Activated T-helper 1 cell treated with anti-CD3 and anti-CD28 coated beads, Interleukin-12 subunit alpha, Interleukin-12 subunit beta, Interleukin-2, Interleukin-4 antibody, amounts not matched to agents 30 ng/mL and 10 ng/mL and 1 ng/mL, durations not matched to agents 14 hours and 24 hours and 36 hours (primary cell): ENCODE results near the gene DNLZ. TPM values are rescaled to one million over a fixed set of nuclear protein-coding genes. Genes with fewer than 3 reads are reported as not detected.
"Not testable (repeated sequence)": the region's sequence is repeated elsewhere in the genome, so short reads cannot be mapped to it uniquely, and the experiment has no call there.

Experiments used
- DNase-seq: peaks from one replicate; pipeline ENCODE4 v3.0.0; 2021; ENCODE audit warnings: low spot score
- H3K27ac Mint-ChIP-seq: one replicate; pipeline ENCODE4 v1.8.0; 2021; ENCODE audit warnings: mild to moderate bottlenecking, mixed read lengths
- H3K27me3 Mint-ChIP-seq: one replicate; pipeline ENCODE4 v1.8.0; 2022; ENCODE audit warnings: mild to moderate bottlenecking, moderate library complexity, mixed read lengths; ENCODE audit not compliant: insufficient read depth
- H3K36me3 Mint-ChIP-seq: one replicate; pipeline ENCODE4 v1.8.0; 2021; ENCODE audit warnings: low read depth, mixed read lengths
- H3K4me1 Mint-ChIP-seq: one replicate; pipeline ENCODE4 v1.8.0; 2021; ENCODE audit warnings: low read depth, mixed read lengths
- H3K4me3 Mint-ChIP-seq: one replicate; pipeline ENCODE4 v1.8.0; 2021; ENCODE audit warnings: mild to moderate bottlenecking, moderate library complexity, mixed read lengths
- H3K9me3 Mint-ChIP-seq: one replicate; pipeline ENCODE4 v1.8.0; 2021; ENCODE audit warnings: mixed read lengths
- intact Hi-C: fragments of 100-400 bp; cut with micrococcal nuclease; formaldehyde crosslinking; loops from one replicate; pipeline ENCODE4 v1.15.1; 2024
- total RNA-seq: library from RNA; stranded (reverse); gene quantifications from 2 replicates; pipeline ENCODE4 v1.2.3, GENCODE V29; 2022

The DNLZ gene
- total RNA-seq, 1 donor from 2014 or later: 35.2 TPM

DNA sequence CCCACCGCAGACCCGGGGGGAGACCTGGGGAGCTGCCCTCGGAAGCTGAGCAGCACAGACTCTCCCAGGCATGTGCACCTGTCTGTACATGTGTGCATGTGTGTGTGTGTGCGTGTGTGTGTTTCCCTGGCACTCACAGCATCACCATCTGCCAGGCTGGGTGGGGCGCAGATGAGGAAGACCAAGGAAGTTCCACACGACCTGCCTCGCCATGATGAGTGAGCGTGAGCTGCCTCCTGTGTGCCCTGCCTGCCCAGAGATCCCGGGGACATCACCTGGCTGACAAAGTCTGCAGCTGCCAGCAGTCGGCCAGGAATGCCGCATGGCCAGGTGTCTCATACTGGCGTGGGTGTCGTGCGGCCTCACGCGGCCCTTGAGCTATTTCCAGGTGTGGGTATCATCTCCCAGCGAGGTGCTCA is 40.2 kb downstream of the DNLZ start:
- peaks cover 7% of the 10 kb centered on the region for H3K27me3 Mint-ChIP-seq
- no peaks in the 10 kb centered on the region for H3K9me3 Mint-ChIP-seq
- H3K4me1 Mint-ChIP-seq: no peaks in the 10 kb centered on the region
- H3K4me3 Mint-ChIP-seq: no peak overlapping the region
- H3K36me3 Mint-ChIP-seq: no peaks in the 10 kb centered on the region
- no peak overlapping the region for H3K27ac Mint-ChIP-seq
- DNase-seq: no peak
- intact Hi-C loops: no loop called here

DNA sequence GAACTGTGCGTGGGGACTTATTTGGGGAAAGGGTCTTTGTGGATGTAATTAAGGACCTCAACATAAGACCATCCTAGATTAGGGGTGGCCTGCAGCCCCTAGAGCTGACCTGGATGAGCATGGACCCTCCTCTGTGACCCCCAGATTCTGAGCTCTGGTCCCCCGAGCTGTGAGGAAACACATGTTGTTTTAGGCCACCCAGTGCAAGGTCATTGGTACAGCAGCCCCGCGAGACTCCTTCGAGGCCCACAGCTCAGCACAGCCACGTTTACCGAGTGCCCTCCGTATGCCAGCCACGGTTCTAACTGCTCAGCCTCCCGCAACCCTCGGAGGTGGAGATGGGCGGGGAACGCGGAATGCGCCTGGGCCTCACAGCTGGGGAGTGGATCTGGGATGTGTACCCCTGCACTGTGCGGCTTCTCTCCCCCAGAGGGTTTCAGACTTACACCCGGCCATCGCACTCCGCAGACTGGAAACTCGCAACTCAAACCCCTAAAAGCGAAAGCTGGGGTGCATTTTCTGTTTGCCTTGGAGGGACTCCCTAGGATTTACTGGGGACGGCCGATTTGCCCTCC is 40.7 kb downstream of the DNLZ start:
- Mint-ChIP-seq H3K27me3 (peaks cover 7% of the 10 kb centered on the region), H3K27ac (no peak overlapping the region), H3K4me3 (no peak overlapping the region), H3K9me3 (no peaks in the 10 kb centered on the region), H3K4me1 (no peaks in the 10 kb centered on the region), H3K36me3 (no peaks in the 10 kb centered on the region)
- intact Hi-C loops: no loop called here
- DNase-seq: no peak

DNA sequence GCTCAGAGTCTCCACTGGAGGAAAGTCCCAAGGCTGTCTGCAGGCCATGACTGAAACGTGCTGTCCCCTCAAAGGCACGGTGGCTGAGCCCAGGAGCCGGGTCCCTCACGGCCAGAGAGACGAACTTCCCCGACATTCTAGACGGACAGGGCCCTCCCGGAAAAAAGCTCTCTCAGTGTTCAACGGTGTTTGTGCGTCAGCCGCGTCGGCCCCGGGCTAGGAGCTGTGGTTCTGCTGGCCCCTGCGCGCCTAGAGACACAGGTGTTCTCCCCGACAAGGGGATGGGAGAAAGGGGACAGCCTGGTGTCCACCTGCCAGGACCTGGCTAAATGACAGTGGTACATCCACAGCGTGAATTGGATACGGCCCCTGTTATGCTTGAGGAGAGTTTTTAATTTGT is 42.0 kb downstream of the DNLZ start:
- intact Hi-C loops: no loop called here
- Mint-ChIP-seq H3K4me1 (no peaks in the 10 kb centered on the region), H3K27ac (no peak overlapping the region), H3K4me3 (no peak overlapping the region), H3K36me3 (no peaks in the 10 kb centered on the region), H3K9me3 (no peaks in the 10 kb centered on the region), H3K27me3 (peaks cover 9% of the 10 kb centered on the region)
- no peak for DNase-seq

DNA sequence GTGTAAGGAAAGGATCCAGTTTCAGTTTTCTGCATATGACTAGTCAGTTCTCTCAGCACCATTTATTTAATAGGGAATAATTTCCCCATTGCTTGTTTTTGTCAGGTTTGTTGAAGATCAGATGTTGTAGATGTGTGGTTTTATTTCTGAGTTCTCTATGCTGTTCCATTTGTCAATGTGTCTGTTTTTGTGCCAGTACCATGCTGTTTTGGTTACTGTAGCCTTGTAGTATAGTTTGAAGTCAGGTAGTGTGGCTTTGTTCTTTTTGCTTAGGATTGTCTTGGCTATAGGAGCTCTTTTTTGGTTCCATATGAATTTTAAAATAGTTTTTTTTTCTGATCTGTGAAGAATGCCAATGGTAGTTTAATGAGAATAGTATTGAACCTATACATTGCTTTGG is 42.6 kb downstream of the DNLZ start:
- H3K27me3 Mint-ChIP-seq, DNase-seq, H3K4me3 Mint-ChIP-seq, H3K36me3 Mint-ChIP-seq, H3K27ac Mint-ChIP-seq, intact Hi-C loops, H3K9me3 Mint-ChIP-seq, H3K4me1 Mint-ChIP-seq: not testable (repeated sequence)

DNA sequence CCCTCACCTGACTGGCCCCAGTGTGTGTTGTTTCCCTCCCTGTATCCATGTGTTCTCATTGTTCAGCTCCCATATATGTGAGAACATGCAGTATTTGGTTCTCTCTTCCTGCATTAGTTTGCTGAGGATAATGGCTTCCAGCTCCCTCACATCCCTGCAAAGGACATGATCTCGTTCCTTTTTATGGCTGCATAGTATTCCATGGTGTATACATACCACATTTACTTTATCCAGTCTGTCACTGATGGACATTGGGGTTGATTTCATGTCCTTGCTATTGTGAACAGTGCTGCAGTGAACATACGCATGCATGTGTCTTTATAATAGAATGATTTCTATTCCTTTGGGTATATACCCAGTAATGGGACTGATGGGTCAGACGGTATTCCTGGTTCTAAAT is 43.6 kb downstream of the DNLZ start:
- H3K9me3 Mint-ChIP-seq: peaks cover 13% of the 10 kb centered on the region

GRCh38 chr9:136319244-136319643 is 44.3 kb downstream of the DNLZ start:
- H3K36me3 Mint-ChIP-seq, DNase-seq, H3K4me1 Mint-ChIP-seq, H3K27ac Mint-ChIP-seq, H3K4me3 Mint-ChIP-seq, intact Hi-C loops: not testable (repeated sequence)
- Mint-ChIP-seq H3K9me3 (peaks cover 20% of the 10 kb centered on the region), H3K27me3 (peaks cover 11% of the 10 kb centered on the region)

More for the DNA sequence above, 43.6 kb downstream of the DNLZ start:
- H3K36me3 Mint-ChIP-seq, H3K27ac Mint-ChIP-seq, intact Hi-C loops, H3K4me3 Mint-ChIP-seq, H3K27me3 Mint-ChIP-seq, DNase-seq, H3K4me1 Mint-ChIP-seq: not testable (repeated sequence)

DNA sequence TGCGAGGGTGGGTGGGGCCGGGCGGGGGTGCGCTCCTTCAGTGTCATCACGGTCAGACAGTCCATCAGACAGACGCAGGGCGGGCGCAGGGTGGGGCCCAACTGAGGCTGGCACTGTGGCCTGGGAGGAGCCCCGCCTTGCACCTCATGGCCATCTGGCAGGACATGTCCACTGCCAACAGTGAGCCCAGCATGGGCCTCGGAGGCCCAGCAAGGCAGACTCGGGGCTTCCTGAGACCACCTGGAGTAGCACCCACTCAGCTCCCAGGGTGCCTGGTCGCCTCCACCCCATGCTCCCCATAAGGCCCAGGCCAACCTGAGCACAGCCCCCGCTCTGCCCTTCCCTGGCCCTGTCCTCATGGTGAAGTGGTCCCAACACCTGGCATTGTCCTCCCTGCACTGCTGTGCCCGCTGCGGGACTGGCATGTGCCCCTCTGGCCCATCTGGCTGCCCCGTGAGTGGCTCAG is 44.7 kb downstream of the DNLZ start:
- DNase-seq: no peak
- H3K36me3 Mint-ChIP-seq: no peaks in the 10 kb centered on the region
- intact Hi-C loops: no loop called here
- no peak overlapping the region for H3K27ac Mint-ChIP-seq
- H3K4me3 Mint-ChIP-seq: no peak overlapping the region
- no peaks in the 10 kb centered on the region for H3K4me1 Mint-ChIP-seq
- H3K27me3 Mint-ChIP-seq: peaks cover 11% of the 10 kb centered on the region
- peaks cover 20% of the 10 kb centered on the region for H3K9me3 Mint-ChIP-seq

DNA sequence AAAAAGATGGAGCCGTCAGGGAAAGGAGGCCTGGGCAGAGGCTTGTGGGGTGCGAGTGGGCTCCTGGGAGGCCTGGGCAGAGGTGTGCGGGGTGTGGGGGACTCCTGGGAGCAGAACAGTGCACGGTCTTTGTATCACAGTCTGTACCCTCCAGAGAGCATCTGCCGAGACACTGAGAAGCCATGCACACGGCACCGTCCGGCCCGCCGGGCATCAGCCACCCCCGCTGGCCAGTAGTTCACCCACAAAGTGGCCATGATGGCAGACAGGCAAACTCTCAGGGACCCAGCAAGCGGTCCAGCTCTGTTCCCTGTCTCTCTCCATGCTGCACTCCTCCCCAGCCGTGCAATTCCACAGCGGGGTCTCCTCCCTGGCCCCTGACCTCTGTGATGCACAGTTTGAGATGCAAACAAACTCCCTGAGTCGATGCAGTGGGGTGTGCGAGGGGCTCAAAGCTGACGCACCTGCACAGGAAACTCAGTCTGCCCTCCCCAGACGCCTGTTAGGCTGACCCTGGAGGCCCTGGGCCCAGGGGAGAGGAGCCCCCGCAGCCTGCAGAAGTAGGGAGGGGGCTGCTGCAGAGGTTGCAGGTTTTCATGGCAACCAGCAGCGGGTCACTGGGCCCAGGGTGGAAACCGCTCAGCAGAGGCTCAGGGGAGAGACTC is 45.3 kb downstream of the DNLZ start:
- peaks cover 20% of the 10 kb centered on the region for H3K9me3 Mint-ChIP-seq
- intact Hi-C loops: no loop called here
- H3K36me3 Mint-ChIP-seq: no peaks in the 10 kb centered on the region
- DNase-seq: no peak
- peaks cover 11% of the 10 kb centered on the region for H3K27me3 Mint-ChIP-seq
- no peaks in the 10 kb centered on the region for H3K4me1 Mint-ChIP-seq
- H3K4me3 Mint-ChIP-seq: no peak overlapping the region
- H3K27ac Mint-ChIP-seq: no peak overlapping the region

GRCh38 chr9:136317695-136318094 is 45.8 kb downstream of the DNLZ start:
- Mint-ChIP-seq H3K27me3 (peaks cover 11% of the 10 kb centered on the region), H3K27ac (no peak overlapping the region), H3K9me3 (peaks cover 20% of the 10 kb centered on the region), H3K36me3 (no peaks in the 10 kb centered on the region), H3K4me1 (no peaks in the 10 kb centered on the region), H3K4me3 (no peak overlapping the region)
- no peak for DNase-seq
- intact Hi-C loops: no loop called here

DNA sequence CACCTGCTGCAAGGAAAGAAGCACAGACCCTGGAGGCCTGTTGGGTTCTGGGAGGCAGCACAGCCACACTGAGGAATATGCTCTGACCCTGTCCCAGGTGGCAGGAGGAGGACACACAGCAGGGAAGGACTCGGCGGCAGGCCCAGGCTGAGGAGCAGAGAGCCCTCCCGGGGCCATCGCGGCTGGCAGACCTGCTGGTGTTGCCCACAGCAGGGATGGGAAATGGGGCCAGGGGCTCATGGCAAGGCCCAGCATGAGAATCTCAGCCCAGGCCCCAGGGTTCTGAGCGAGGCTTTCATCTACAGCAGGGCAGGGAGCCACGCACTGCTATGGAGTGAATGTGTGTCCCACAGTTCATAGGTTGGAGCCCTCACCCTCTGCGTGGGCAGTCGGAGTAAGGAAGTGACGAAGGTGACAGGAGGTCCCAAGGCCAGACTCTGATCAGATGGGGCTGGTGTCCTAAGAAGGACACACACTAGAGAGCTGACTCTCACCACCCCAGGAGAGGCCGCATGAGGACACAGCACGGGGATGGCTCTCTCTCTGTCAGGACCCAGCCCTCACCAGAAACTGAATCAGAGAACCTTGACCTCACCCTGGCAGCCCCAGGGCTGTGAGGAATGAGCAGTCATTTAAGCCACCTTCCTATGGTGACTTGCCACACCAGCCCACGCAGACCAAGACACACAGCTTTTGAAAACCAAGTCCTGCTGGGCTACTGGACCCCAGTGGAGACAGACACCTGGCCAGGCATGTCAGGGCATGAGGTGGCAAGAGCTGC is 46.5 kb downstream of the DNLZ start:
- no peak overlapping the region for H3K27ac Mint-ChIP-seq
- no peaks in the 10 kb centered on the region for H3K36me3 Mint-ChIP-seq
- H3K9me3 Mint-ChIP-seq: peaks cover 20% of the 10 kb centered on the region
- no peak overlapping the region for H3K4me3 Mint-ChIP-seq
- DNase-seq: no peak
- H3K4me1 Mint-ChIP-seq: no peaks in the 10 kb centered on the region
- intact Hi-C loops: no loop called here
- H3K27me3 Mint-ChIP-seq: peaks cover 8% of the 10 kb centered on the region

DNA sequence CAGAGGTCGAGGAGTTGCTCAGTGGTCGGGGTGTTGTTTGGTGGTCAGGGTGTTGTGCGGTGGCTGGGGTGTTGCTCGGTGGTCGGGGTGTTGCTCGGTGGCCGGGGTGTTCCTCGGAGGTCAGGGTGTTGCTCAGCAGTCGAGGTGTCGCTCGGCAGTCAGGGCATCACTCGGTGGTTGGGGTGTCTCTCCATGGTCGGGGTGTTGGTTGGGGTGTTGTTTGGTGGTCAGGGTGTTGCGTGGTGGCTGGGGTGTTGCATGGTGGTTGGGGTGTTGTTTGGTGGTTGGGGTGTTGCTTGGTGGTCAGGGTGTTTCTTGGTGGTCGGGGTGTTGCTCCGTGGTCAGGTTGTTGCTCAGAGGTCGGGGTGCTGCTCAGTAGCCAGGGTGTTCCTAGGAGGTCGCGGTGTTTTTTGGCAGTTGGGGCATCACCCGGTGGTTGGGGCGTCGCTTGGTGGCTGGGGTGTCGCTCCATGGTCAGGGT is 47.2 kb downstream of the DNLZ start:
- Mint-ChIP-seq H3K4me1 (no peaks in the 10 kb centered on the region), H3K27ac (peak overlapping the region; percentile 67), H3K9me3 (peaks cover 20% of the 10 kb centered on the region), H3K4me3 (no peak overlapping the region), H3K27me3 (peaks cover 8% of the 10 kb centered on the region), H3K36me3 (no peaks in the 10 kb centered on the region)
- no peak for DNase-seq
- intact Hi-C loops: no loop called here

- no peak for DNase-seq
- no peaks in the 10 kb centered on the region for H3K4me1 Mint-ChIP-seq
- peaks cover 20% of the 10 kb centered on the region for H3K9me3 Mint-ChIP-seq
- H3K27ac Mint-ChIP-seq: no peak overlapping the region
- H3K27me3 Mint-ChIP-seq: peaks cover 4% of the 10 kb centered on the region
- no peaks in the 10 kb centered on the region for H3K36me3 Mint-ChIP-seq
- intact Hi-C loops: no loop called here
- no peak overlapping the region for H3K4me3 Mint-ChIP-seq
Observed at GRCh38 chr9:136314944-136315343, 48.6 kb downstream of the DNLZ start.

GRCh38 chr9:136314056-136314416 is 49.5 kb downstream of the DNLZ start:
- Mint-ChIP-seq H3K4me3 (no peak overlapping the region), H3K27me3 (peaks cover 4% of the 10 kb centered on the region), H3K4me1 (no peaks in the 10 kb centered on the region), H3K27ac (no peak overlapping the region), H3K36me3 (no peaks in the 10 kb centered on the region), H3K9me3 (peaks cover 20% of the 10 kb centered on the region)
- intact Hi-C loops: no loop called here
- DNase-seq: no peak
